Thoracic aorta (tissue), 2 donors: ENCODE data around the gene HYI. TPM values are rescaled to one million over a fixed set of nuclear protein-coding genes. Genes with fewer than 3 reads are reported as not detected.
"Not testable (repeated sequence)": the region's sequence is repeated elsewhere in the genome, so short reads cannot be mapped to it uniquely, and the experiment has no call there.

Source experiments
- ATAC-seq: fragments of 150-250 bp; one replicate; pipeline ENCODE4 v1.8.0; 2017; ENCODE audit warnings: low read depth; ENCODE audit not compliant: insufficient number of reproducible peaks, low FRiP score
- DNase-seq: peaks from one replicate; pipeline ENCODE4 v3.0.0-alpha.2; 2020; ENCODE audit warnings: low spot score
- H3K27ac ChIP-seq, 2 donors: fragments of 200-600 bp; sonication (generic); 1 replicate in 1 of 2; 2 replicates in 1 of 2; pipeline ENCODE4 v1.5.1; 2016; ENCODE audit warnings: mild to moderate bottlenecking in 2 of 2, moderate library complexity in 2 of 2
- H3K27me3 ChIP-seq: fragments of 200-600 bp; sonication (generic); replicated peaks from 2 replicates; pipeline ENCODE4 v1.6.0; 2016; ENCODE audit warnings: mild to moderate bottlenecking; ENCODE audit not compliant: insufficient read depth
- H3K36me3 ChIP-seq: fragments of 200-600 bp; sonication (generic); one replicate; pipeline ENCODE4 v1.5.1; 2016
- H3K4me1 ChIP-seq, 2 donors: fragments of 200-600 bp; sonication (generic); 1 replicate in 1 of 2; 2 replicates in 1 of 2; pipeline versions ENCODE4 v1.5.1 to v1.6.0; 2016; ENCODE audit warnings: low read depth in 2 of 2, mild to moderate bottlenecking in 1 of 2; ENCODE audit not compliant: control insufficient read depth in 1 of 2
- H3K4me3 ChIP-seq: fragments of 200-600 bp; sonication (generic); 2 replicates; pipeline ENCODE4 v1.5.1; 2016; ENCODE audit warnings: mild to moderate bottlenecking
- H3K9me3 ChIP-seq: fragments of 200-600 bp; sonication (generic); 2 replicates; pipeline ENCODE4 v1.5.1; 2016
- CTCF ChIP-seq: fragments of 200-600 bp; sonication (generic); IDR thresholded peaks from one replicate; pipeline ENCODE4 v1.5.1; 2019; ENCODE audit warnings: antibody characterized with exemption
- total RNA-seq, 2 donors: library from RNA; depleted of rRNA; stranded (reverse); fragments of >200 nt; gene quantifications; one replicate each; pipeline versions ENCODE4 v1.1.0 to v1.2.3, GENCODE V29; 2016

The HYI gene
- total RNA-seq, 2 donors from 2014 or later = 57.7 to 70.0 TPM

- no peak for DNase-seq
- no peak overlapping the region for H3K27ac ChIP-seq
- no peaks in the 10 kb centered on the region for H3K36me3 ChIP-seq
- no peak for ATAC-seq
- H3K9me3 ChIP-seq = no peaks in the 10 kb centered on the region
- no peak for TF ChIP-seq CTCF
- no peaks in the 10 kb centered on the region for H3K4me1 ChIP-seq
- H3K27me3 ChIP-seq = no peaks in the 10 kb centered on the region
- no peak overlapping the region for H3K4me3 ChIP-seq
Observed at GRCh38 chr1:43481491-43481890, 27.8 kb upstream of the HYI start.

- Histone ChIP-seq H3K4me3 (no peak overlapping the region), H3K4me1 (no peaks in the 10 kb centered on the region), H3K27me3 (no peaks in the 10 kb centered on the region), H3K36me3 (no peaks in the 10 kb centered on the region), H3K27ac (no peak overlapping the region), H3K9me3 (no peaks in the 10 kb centered on the region)
- no peak for TF ChIP-seq CTCF
- DNase-seq (no peak), ATAC-seq (no peak)
Observed at GRCh38 chr1:43479414-43479813, 25.7 kb upstream of the HYI start.

GRCh38 chr1:43477716-43478115, 24.0 kb upstream of the HYI start:
- no peak for ATAC-seq
- no peak for DNase-seq
- H3K27me3 ChIP-seq = no peaks in the 10 kb centered on the region
- no peaks in the 10 kb centered on the region for H3K36me3 ChIP-seq
- peaks cover 0 to 2% of the 10 kb centered on the region in 2 donors for H3K4me1 ChIP-seq
- H3K9me3 ChIP-seq = no peaks in the 10 kb centered on the region
- no peak overlapping the region for H3K4me3 ChIP-seq
- H3K27ac ChIP-seq = no peak overlapping the region
- no peak for TF ChIP-seq CTCF

GRCh38 chr1:43475611-43476401, 22.1 kb upstream of the HYI start:
- H3K4me3 ChIP-seq, H3K4me1 ChIP-seq, H3K27ac ChIP-seq, H3K36me3 ChIP-seq, DNase-seq, H3K27me3 ChIP-seq, H3K9me3 ChIP-seq, ATAC-seq: not testable (repeated sequence)

- Histone ChIP-seq H3K27ac (no peak overlapping the region), H3K4me3 (no peak overlapping the region), H3K4me1 (peaks cover 0 to 2% of the 10 kb centered on the region in 2 donors), H3K36me3 (no peaks in the 10 kb centered on the region), H3K9me3 (no peaks in the 10 kb centered on the region), H3K27me3 (no peaks in the 10 kb centered on the region)
- no peak for TF ChIP-seq CTCF
- ATAC-seq = no peak
- no peak for DNase-seq
Observed at GRCh38 chr1:43473463-43473862, 19.7 kb upstream of the HYI start.

- not testable (repeated sequence) for H3K27ac ChIP-seq, H3K36me3 ChIP-seq, H3K9me3 ChIP-seq, DNase-seq, H3K27me3 ChIP-seq, H3K4me1 ChIP-seq, H3K4me3 ChIP-seq, ATAC-seq
Observed at GRCh38 chr1:43472463-43473151, 18.9 kb upstream of the HYI start.
